ENCODE results near the gene DMRT1. TPM values are rescaled to one million over a fixed set of nuclear protein-coding genes. Genes with fewer than 3 reads are reported as not detected.
"Not testable (repeated sequence)": the region's sequence is repeated elsewhere in the genome, so short reads cannot be mapped to it uniquely, and the experiment has no call there.

The DMRT1 gene
- total RNA-seq, 2 donors from 2014 or later: not detected

- TF ChIP-seq, protein P1, sequence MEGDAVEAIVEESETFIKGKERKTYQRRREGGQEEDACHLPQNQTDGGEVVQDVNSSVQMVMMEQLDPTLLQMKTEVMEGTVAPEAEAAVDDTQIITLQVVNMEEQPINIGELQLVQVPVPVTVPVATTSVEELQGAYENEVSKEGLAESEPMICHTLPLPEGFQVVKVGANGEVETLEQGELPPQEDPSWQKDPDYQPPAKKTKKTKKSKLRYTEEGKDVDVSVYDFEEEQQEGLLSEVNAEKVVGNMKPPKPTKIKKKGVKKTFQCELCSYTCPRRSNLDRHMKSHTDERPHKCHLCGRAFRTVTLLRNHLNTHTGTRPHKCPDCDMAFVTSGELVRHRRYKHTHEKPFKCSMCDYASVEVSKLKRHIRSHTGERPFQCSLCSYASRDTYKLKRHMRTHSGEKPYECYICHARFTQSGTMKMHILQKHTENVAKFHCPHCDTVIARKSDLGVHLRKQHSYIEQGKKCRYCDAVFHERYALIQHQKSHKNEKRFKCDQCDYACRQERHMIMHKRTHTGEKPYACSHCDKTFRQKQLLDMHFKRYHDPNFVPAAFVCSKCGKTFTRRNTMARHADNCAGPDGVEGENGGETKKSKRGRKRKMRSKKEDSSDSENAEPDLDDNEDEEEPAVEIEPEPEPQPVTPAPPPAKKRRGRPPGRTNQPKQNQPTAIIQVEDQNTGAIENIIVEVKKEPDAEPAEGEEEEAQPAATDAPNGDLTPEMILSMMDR (IDR thresholded peaks at IDR 0.05): no peak
- H3K27me3 ChIP-seq: no peaks in the 10 kb centered on the region
- H3K9me3 ChIP-seq: no peaks in the 10 kb centered on the region
- H3K4me1 ChIP-seq: no peaks in the 10 kb centered on the region
- intact Hi-C loops (cut with DNase I): no loop called here
- no peak overlapping the region for H3K4me3 ChIP-seq
- DNase-seq: no peak
- H3K36me3 ChIP-seq: no peaks in the 10 kb centered on the region
- H3K27ac ChIP-seq: no peak overlapping the region
- H3K9ac ChIP-seq (ENCODE audit: low read depth in 2 of 2, low read length in 2 of 2): no peak overlapping the region
Observed at GRCh38 chr9:912776-913175, 71.3 kb downstream of the DMRT1 start.

GRCh38 chr9:913526-913925 is 72.0 kb downstream of the DMRT1 start:
- H3K27me3 ChIP-seq; intact Hi-C loops (cut with DNase I); H3K36me3 ChIP-seq; DNase-seq; H3K4me3 ChIP-seq; H3K9ac ChIP-seq (ENCODE audit: low read depth in 2 of 2, low read length in 2 of 2); H3K4me1 ChIP-seq; H3K9me3 ChIP-seq; H3K27ac ChIP-seq: not testable (repeated sequence)

- TF ChIP-seq, protein P1 (IDR thresholded peaks at IDR 0.05): no peak
- Histone ChIP-seq H3K4me3 (no peak overlapping the region), H3K27me3 (no peaks in the 10 kb centered on the region), H3K9me3 (no peaks in the 10 kb centered on the region), H3K4me1 (no peaks in the 10 kb centered on the region), H3K27ac (no peak overlapping the region), H3K9ac (ENCODE audit: low read depth in 2 of 2, low read length in 2 of 2) (no peak overlapping the region), H3K36me3 (no peaks in the 10 kb centered on the region)
- intact Hi-C loops (cut with DNase I): no loop called here
- no peak for DNase-seq
Observed at GRCh38 chr9:917730-918129, 76.2 kb downstream of the DMRT1 start.

DNA sequence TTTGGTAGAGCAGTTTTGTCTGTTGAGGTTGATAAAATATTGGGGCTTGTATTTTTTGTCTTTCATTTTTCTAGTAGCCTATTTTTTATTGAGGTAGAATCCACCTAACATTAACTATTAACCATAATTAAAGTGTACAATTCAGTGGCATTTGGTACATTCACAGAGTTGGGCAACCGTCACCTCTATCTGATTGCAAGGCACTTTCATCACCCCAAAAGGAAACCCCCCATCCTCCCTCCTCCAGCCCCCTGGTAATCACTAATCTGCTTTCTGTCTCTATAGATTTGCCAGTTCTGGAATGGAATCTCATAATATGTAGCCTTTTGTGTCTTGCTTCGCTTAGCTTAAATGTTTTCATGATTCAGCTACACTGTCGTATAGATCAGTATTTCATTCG is 79.4 kb downstream of the DMRT1 start:
- no peaks in the 10 kb centered on the region for H3K27me3 ChIP-seq
- no peak for DNase-seq
- intact Hi-C loops (cut with DNase I): no loop called here

DNA sequence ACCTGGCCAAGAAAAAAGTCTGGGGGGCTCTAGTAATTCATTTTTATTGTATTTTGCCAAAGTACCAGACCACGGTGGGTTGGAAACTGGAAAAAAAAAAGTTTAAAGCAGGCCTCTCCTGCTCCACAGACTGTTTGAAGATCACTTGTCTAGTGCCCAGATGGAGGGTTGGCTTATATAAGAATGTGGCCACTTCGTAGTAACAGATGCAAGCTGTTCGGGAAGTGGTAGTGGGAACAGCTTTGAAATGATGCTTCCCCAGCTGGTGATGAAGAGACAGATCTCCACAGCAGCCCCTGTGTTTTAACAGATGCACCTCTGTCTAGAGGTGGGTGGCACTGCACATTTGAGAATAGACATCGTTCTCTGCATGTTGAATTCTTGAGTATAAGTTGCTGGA is 80.7 kb downstream of the DMRT1 start:
- Histone ChIP-seq H3K27me3 (no peaks in the 10 kb centered on the region), H3K4me1 (no peaks in the 10 kb centered on the region), H3K9me3 (no peaks in the 10 kb centered on the region), H3K27ac (no peak overlapping the region), H3K36me3 (no peaks in the 10 kb centered on the region), H3K4me3 (no peak overlapping the region), H3K9ac (ENCODE audit: low read depth in 2 of 2, low read length in 2 of 2) (no peak overlapping the region)
- TF ChIP-seq, protein P1 (IDR thresholded peaks at IDR 0.05): no peak
- no peak for DNase-seq
- intact Hi-C loops (cut with DNase I): no loop called here

More for the DNA sequence above, 79.4 kb downstream of the DMRT1 start:
- H3K9ac ChIP-seq (ENCODE audit: low read depth in 2 of 2, low read length in 2 of 2): no peak overlapping the region
- H3K27ac ChIP-seq: no peak overlapping the region
- no peaks in the 10 kb centered on the region for H3K4me1 ChIP-seq
- no peaks in the 10 kb centered on the region for H3K9me3 ChIP-seq
- TF ChIP-seq, protein P1 (IDR thresholded peaks at IDR 0.05): no peak
- H3K4me3 ChIP-seq: no peak overlapping the region
- H3K36me3 ChIP-seq: no peaks in the 10 kb centered on the region

- TF ChIP-seq, protein P1 (IDR thresholded peaks at IDR 0.05): no peak
- no peak overlapping the region for H3K4me3 ChIP-seq
- no peak overlapping the region for H3K9ac ChIP-seq (ENCODE audit: low read depth in 2 of 2, low read length in 2 of 2)
- H3K36me3 ChIP-seq: no peaks in the 10 kb centered on the region
- H3K27ac ChIP-seq: no peak overlapping the region
- H3K27me3 ChIP-seq: no peaks in the 10 kb centered on the region
- no peaks in the 10 kb centered on the region for H3K9me3 ChIP-seq
- intact Hi-C loops (cut with DNase I): no loop called here
- H3K4me1 ChIP-seq: no peaks in the 10 kb centered on the region
- DNase-seq: no peak
Observed at GRCh38 chr9:922731-923130, 81.2 kb downstream of the DMRT1 start.

Measured in colonic mucosa (tissue), 4 donors.